Stimulated activated CD8-positive, alpha-beta memory T cell treated with anti-CD3 and anti-CD28 coated beads, Interleukin-4, amount 100 ng/mL, for 4 hours (primary cell): Measurements from ENCODE around the gene LTBP3.

Experiments
- DNase-seq, 2 donors: peaks; one replicate each; pipeline ENCODE4 v3.0.0-alpha.2; 2020; ENCODE audit warnings: low read depth in 2 of 2, low spot score in 1 of 2

The LTBP3 gene

GRCh38 chr11:65558002-65558929 is at the start of gene LTBP3:
Gene LTBP3 (minus strand): TSS chr11:65558359. CDS start chr11:65557959, 400 bp downstream.
- peak in 1 of 2 donors; percentile 30 for DNase-seq

GRCh38 chr11:65606876-65607613 is 48.9 kb upstream of the LTBP3 start:
- DNase-seq: no peak

GRCh38 chr11:65604258-65604657 is 46.1 kb upstream of the LTBP3 start:
- DNase-seq: no peak

GRCh38 chr11:65599955-65600246 is 41.7 kb upstream of the LTBP3 start:
- no peak for DNase-seq

- no peak for DNase-seq
Measured at GRCh38 chr11:65599216-65599954, 41.2 kb upstream of the LTBP3 start.

GRCh38 chr11:65598258-65598699 is 40.1 kb upstream of the LTBP3 start:
- no peak for DNase-seq

- DNase-seq: no peak
Measured at GRCh38 chr11:65596520-65596919, 38.4 kb upstream of the LTBP3 start.

GRCh38 chr11:65595543-65596281 is 37.6 kb upstream of the LTBP3 start, which contains the start of gene KCNK7:
Gene KCNK7 (minus strand): TSS chr11:65595800. CDS start chr11:65595772, 28 bp downstream.
- no peak for DNase-seq

GRCh38 chr11:65595131-65595530 is 37.0 kb upstream of the LTBP3 start:
- DNase-seq: no peak

GRCh38 chr11:65593518-65594414 is 35.6 kb upstream of the LTBP3 start:
- no peak for DNase-seq

- no peak for DNase-seq
Measured at GRCh38 chr11:65592858-65593517, 34.8 kb upstream of the LTBP3 start.

GRCh38 chr11:65591939-65592857 is 34.0 kb upstream of the LTBP3 start:
- no peak for DNase-seq

GRCh38 chr11:65590240-65590738 is 32.1 kb upstream of the LTBP3 start:
- DNase-seq: no peak

GRCh38 chr11:65589444-65590239 is 31.5 kb upstream of the LTBP3 start:
- DNase-seq: peak in 1 of 2 donors; percentile 23

GRCh38 chr11:65588199-65589054 is 30.3 kb upstream of the LTBP3 start:
- peak in 1 of 2 donors; percentile 49 for DNase-seq

GRCh38 chr11:65586676-65587075 is 28.5 kb upstream of the LTBP3 start:
- DNase-seq: no peak
